ENCODE data around the gene LAMTOR2.
"Not testable (repeated sequence)": the region's sequence is repeated elsewhere in the genome, so short reads cannot be mapped to it uniquely, and the experiment has no call there.

The LAMTOR2 gene

GRCh38 chr1:156052862-156053767 is 1.5 kb upstream of the LAMTOR2 start:
- peak; percentile 61 for DNase-seq

- peak; percentile 83 for DNase-seq
Observed at GRCh38 chr1:156053768-156054499, 648 bp upstream of the LAMTOR2 start, which contains the start of gene UBQLN4. TSS of gene UBQLN4 (minus strand) at chr1:156053798. CDS start at chr1:156053701, 97 bp downstream.

GRCh38 chr1:156055281-156056048 is 883 bp downstream of the LAMTOR2 start:
- DNase-seq: no peak

GRCh38 chr1:156056326-156056849 is 1.8 kb downstream of the LAMTOR2 start:
- DNase-seq: no peak

GRCh38 chr1:156060937-156061636 is 6.5 kb downstream of the LAMTOR2 start, which contains the start of gene RAB25:
TSS of gene RAB25 (plus strand) at chr1:156061160. CDS start at chr1:156061401, 241 bp downstream.
- no peak for DNase-seq

- no peak for DNase-seq
Observed at GRCh38 chr1:156062189-156062588, 7.6 kb downstream of the LAMTOR2 start.

GRCh38 chr1:156063997-156064285 is 9.4 kb downstream of the LAMTOR2 start:
- DNase-seq: no peak

- DNase-seq: no peak
Observed at GRCh38 chr1:156064615-156065014, 10.0 kb downstream of the LAMTOR2 start.

GRCh38 chr1:156065212-156065611 is 10.6 kb downstream of the LAMTOR2 start:
- DNase-seq: no peak

- no peak for DNase-seq
Observed at GRCh38 chr1:156065871-156066270, 11.3 kb downstream of the LAMTOR2 start.

- DNase-seq: no peak
Observed at GRCh38 chr1:156067262-156067661, 12.7 kb downstream of the LAMTOR2 start.

- DNase-seq: no peak
Observed at GRCh38 chr1:156069490-156070455, 15.2 kb downstream of the LAMTOR2 start.

- no peak for DNase-seq
Observed at GRCh38 chr1:156070548-156070947, 16.0 kb downstream of the LAMTOR2 start.

- not testable (repeated sequence) for DNase-seq
Observed at GRCh38 chr1:156071332-156071816, 16.8 kb downstream of the LAMTOR2 start.

- DNase-seq: no peak
Observed at GRCh38 chr1:156072251-156072650, 17.7 kb downstream of the LAMTOR2 start.

GRCh38 chr1:156073110-156073687 is 18.6 kb downstream of the LAMTOR2 start:
- DNase-seq: no peak

- no peak for DNase-seq
Observed at GRCh38 chr1:156073740-156074139, 19.2 kb downstream of the LAMTOR2 start.

- no peak for DNase-seq
Observed at GRCh38 chr1:156074661-156075060, 20.1 kb downstream of the LAMTOR2 start.

- no peak for DNase-seq
Observed at GRCh38 chr1:156075162-156075561, 20.6 kb downstream of the LAMTOR2 start.

- DNase-seq: no peak
Observed at GRCh38 chr1:156075775-156076204, 21.2 kb downstream of the LAMTOR2 start.
